ENCODE results near the gene FGD3. TPM values are rescaled to one million over a fixed set of nuclear protein-coding genes. Genes with fewer than 3 reads are reported as not detected.

The FGD3 gene
- total RNA-seq, 6 experiments from 2014 or later = 1.7 to 3.1 (median 2.4) TPM

GRCh38 chr9:92948632-92949031 lies 1.3 kb downstream of the FGD3 start:
- H3K36me3 ChIP-seq = no peaks in the 10 kb centered on the region
- no peaks in the 10 kb centered on the region for H3K9me3 ChIP-seq
- no CpG with 5 or more reads among the region's 2 CpGs for WGBS (ENCODE audit: insufficient coverage, low coverage, low lambda C conversion rate, missing lambda C conversion rate)
- H3K27me3 ChIP-seq = no peaks in the 10 kb centered on the region
- peaks cover 0 to 5% (median 0%) of the 10 kb centered on the region in 4 donors for H3K4me1 ChIP-seq
- H3K4me3 ChIP-seq = no peak overlapping the region
- TF ChIP-seq POLR2A (IDR thresholded peaks at IDR 0.05) (no peak), CTCF (IDR thresholded peaks at IDR 0.05) (no peak)
- DNase-seq (no peak), ATAC-seq (no peak)
- intact Hi-C loops (cut with DNase I) = no loop called here
- H3K27ac ChIP-seq = no peak overlapping the region

GRCh38 chr9:92949266-92949982 lies 2.1 kb downstream of the FGD3 start:
- ATAC-seq = no peak
- WGBS (ENCODE audit: insufficient coverage, low coverage, low lambda C conversion rate, missing lambda C conversion rate) = 43% methylated on average over 1 of the region's 11 CpGs
- Histone ChIP-seq H3K4me1 (peaks cover 0 to 5% (median 0%) of the 10 kb centered on the region in 4 donors), H3K36me3 (no peaks in the 10 kb centered on the region), H3K27ac (no peak overlapping the region), H3K9me3 (no peaks in the 10 kb centered on the region), H3K4me3 (no peak overlapping the region), H3K27me3 (no peaks in the 10 kb centered on the region)
- no peak for DNase-seq
- intact Hi-C loops (cut with DNase I) = no loop called here
- TF ChIP-seq POLR2A (IDR thresholded peaks at IDR 0.05) (no peak), CTCF (IDR thresholded peaks at IDR 0.05) (no peak)

- Histone ChIP-seq H3K4me3 (no peak overlapping the region), H3K27me3 (no peaks in the 10 kb centered on the region), H3K27ac (no peak overlapping the region), H3K36me3 (no peaks in the 10 kb centered on the region), H3K4me1 (peaks cover 0 to 5% (median 0%) of the 10 kb centered on the region in 4 donors), H3K9me3 (no peaks in the 10 kb centered on the region)
- WGBS (ENCODE audit: insufficient coverage, low coverage, low lambda C conversion rate, missing lambda C conversion rate) = 80% methylated on average over 6 of the region's 11 CpGs
- DNase-seq = no peak
- no peak for ATAC-seq
- intact Hi-C loops (cut with DNase I) = no loop called here
- TF ChIP-seq POLR2A (IDR thresholded peaks at IDR 0.05) = no peak
- no peak for TF ChIP-seq CTCF (IDR thresholded peaks at IDR 0.05)
Observed at GRCh38 chr9:92950359-92950955, 3.1 kb downstream of the FGD3 start.

- H3K27me3 ChIP-seq = no peaks in the 10 kb centered on the region
- TF ChIP-seq POLR2A (IDR thresholded peaks at IDR 0.05) (no peak), CTCF (IDR thresholded peaks at IDR 0.05) (no peak)
- H3K27ac ChIP-seq = no peak overlapping the region
- ATAC-seq = no peak
- H3K4me1 ChIP-seq = no peaks in the 10 kb centered on the region
- no peaks in the 10 kb centered on the region for H3K36me3 ChIP-seq
- intact Hi-C loops (cut with DNase I) = no loop called here
- no peak for DNase-seq
- H3K4me3 ChIP-seq = no peak overlapping the region
- WGBS (ENCODE audit: insufficient coverage, low coverage, low lambda C conversion rate, missing lambda C conversion rate) = 72% methylated on average over 8 of the region's 9 CpGs
- H3K9me3 ChIP-seq = no peaks in the 10 kb centered on the region
Observed at GRCh38 chr9:92952906-92953610, 5.7 kb downstream of the FGD3 start.

All from right lobe of liver (tissue), 6 donors.